Aorta (tissue), 5 donors: ENCODE measurements around the gene TPPP. TPM values are rescaled to one million over a fixed set of nuclear protein-coding genes. Genes with fewer than 3 reads are reported as not detected.

Experiments
- ATAC-seq: fragments of 200-7000 bp; cut with Tn5 transposase; one replicate; pipeline ENCODE4 v1.9.1; 2022; ENCODE audit warnings: moderate library complexity; ENCODE audit not compliant: low FRiP score
- DNase-seq, 2 donors: peaks; one replicate each; pipeline ENCODE4 v3.0.0-alpha.2; 2020
- H3K27ac ChIP-seq, 2 donors: one replicate each; pipeline ENCODE4 v1.5.1; 2013; ENCODE audit warnings: low read length in 2 of 2, mild to moderate bottlenecking in 2 of 2, moderate library complexity in 2 of 2, control low read depth in 1 of 2, inconsistent platforms in 1 of 2, low read depth in 1 of 2
- H3K27me3 ChIP-seq, 2 donors: one replicate each; pipeline ENCODE4 v1.6.1; 2013; ENCODE audit warnings: control low read depth in 1 of 2, low read length in 1 of 2, mild to moderate bottlenecking in 1 of 2, moderate library complexity in 1 of 2; ENCODE audit not compliant: insufficient read depth in 2 of 2, control insufficient read depth in 1 of 2
- H3K36me3 ChIP-seq, 2 donors: one replicate each; pipeline ENCODE4 v1.6.1; 2013; ENCODE audit warnings: control low read depth in 1 of 2, low read length in 1 of 2, mild to moderate bottlenecking in 1 of 2; ENCODE audit not compliant: insufficient read depth in 2 of 2, control insufficient read depth in 1 of 2
- H3K4me1 ChIP-seq, 2 donors: one replicate each; pipeline ENCODE4 v1.6.1; 2013; ENCODE audit warnings: low read length in 2 of 2, control low read depth in 1 of 2, mild to moderate bottlenecking in 1 of 2, moderate library complexity in 1 of 2; ENCODE audit not compliant: insufficient read depth in 2 of 2, control insufficient read depth in 1 of 2
- H3K4me3 ChIP-seq, 2 donors: one replicate each; pipeline ENCODE4 v1.5.1; 2013; ENCODE audit warnings: low read length in 2 of 2, control low read depth in 1 of 2, mild to moderate bottlenecking in 1 of 2
- H3K9me3 ChIP-seq: one replicate; pipeline ENCODE4 v1.6.1; 2013; ENCODE audit warnings: mild to moderate bottlenecking, low read length; ENCODE audit not compliant: control insufficient read depth
- WGBS, 2 donors: extraction: QIAGEN DNeasy Blood & Tissue Kit; methylation state at CpG; one replicate each; pipeline ENCODE4 v1.1.7; 2013; 5-methylcytosine and 5-hydroxymethylcytosine counted together
- intact Hi-C, 2 donors: fragments of 100-400 bp; cut with DNase I; formaldehyde crosslinking; loops; one replicate each; pipeline versions ENCODE4 v1.14.2 to v1.15.0; 2022
- polyA plus RNA-seq, 2 donors: library from polyadenylated mRNA; stranded (reverse); fragments of 200-250 nt; gene quantifications; one replicate each; pipeline ENCODE4 v1.2.3, GENCODE V29; 2013
- total RNA-seq, 2 donors: library from RNA; stranded (reverse); fragmentation: NEBNext Ultra II Directional; extraction: Animal tissue kit (Norgen Biotek cat#: 25700); gene quantifications; one replicate each; pipeline ENCODE4 v1.2.1, GENCODE V29; 2021
- donor health status: healthy with polysubstance abuse.
- donor health status: Bipolar disorder and iron deficiency.
- donor health status: DM: no; HTN: no; CAD: no.
- donor health status: DM: no; HTN: no; CAD: no.
- donor health status: DM: yes; HTN: yes; CAD: no.

The TPPP gene
- total and polyA plus RNA-seq, 4 donors, result 2.5 to 9.8 (median 5.2) TPM

GRCh38 chr5:647311-647710 lies 45.8 kb downstream of the TPPP start:
- Histone ChIP-seq H3K27me3 (no peaks in the 10 kb centered on the region), H3K36me3 (no peaks in the 10 kb centered on the region), H3K27ac (no peak overlapping the region), H3K4me3 (no peak overlapping the region), H3K9me3 (no peaks in the 10 kb centered on the region), H3K4me1 (no peaks in the 10 kb centered on the region)
- ATAC-seq (no peak), DNase-seq (peak; percentile 8 to 32)
- intact Hi-C loops, result no loop called here
- 96 to 98% methylated on average over 4 of the region's 4 CpGs for WGBS, 2 donors

GRCh38 chr5:646396-647201 lies 46.6 kb downstream of the TPPP start:
- H3K4me1 ChIP-seq, result no peaks in the 10 kb centered on the region
- no peaks in the 10 kb centered on the region for H3K27me3 ChIP-seq
- H3K4me3 ChIP-seq, result no peak overlapping the region
- H3K9me3 ChIP-seq, result no peaks in the 10 kb centered on the region
- intact Hi-C loops, result no loop called here
- no peaks in the 10 kb centered on the region for H3K36me3 ChIP-seq
- DNase-seq, result peak in 1 of 2 donors; percentile 57
- H3K27ac ChIP-seq, result no peak overlapping the region
- 94% methylated on average over 18 of the region's 18 CpGs for WGBS, 2 donors
- ATAC-seq, result peak; percentile 11

GRCh38 chr5:645421-645820 lies 47.7 kb downstream of the TPPP start:
- H3K27me3 ChIP-seq, result no peaks in the 10 kb centered on the region
- no peaks in the 10 kb centered on the region for H3K9me3 ChIP-seq
- intact Hi-C loops, result no loop called here
- no peak overlapping the region for H3K4me3 ChIP-seq
- 90 to 93% methylated on average over 13 of the region's 13 CpGs for WGBS, 2 donors
- DNase-seq (peak in 1 of 2 donors; percentile 43), ATAC-seq (no peak)
- H3K27ac ChIP-seq, result no peak overlapping the region
- no peaks in the 10 kb centered on the region for H3K4me1 ChIP-seq
- no peaks in the 10 kb centered on the region for H3K36me3 ChIP-seq

- no peaks in the 10 kb centered on the region for H3K4me1 ChIP-seq
- 96 to 97% methylated on average over 15 of the region's 15 CpGs for WGBS, 2 donors
- no peak for ATAC-seq
- H3K27me3 ChIP-seq, result no peaks in the 10 kb centered on the region
- peak in 1 of 2 donors; percentile 41 for DNase-seq
- no peak overlapping the region for H3K4me3 ChIP-seq
- intact Hi-C loops, result no loop called here
- no peaks in the 10 kb centered on the region for H3K9me3 ChIP-seq
- H3K27ac ChIP-seq, result no peak overlapping the region
- no peaks in the 10 kb centered on the region for H3K36me3 ChIP-seq
Measured at GRCh38 chr5:644971-645370, 48.2 kb downstream of the TPPP start.

GRCh38 chr5:644509-644908 lies 48.6 kb downstream of the TPPP start:
- ATAC-seq, result no peak

GRCh38 chr5:643811-644271 lies 49.3 kb downstream of the TPPP start:
- intact Hi-C loops, result no loop called here
- 85 to 87% methylated on average over 11 of the region's 11 CpGs for WGBS, 2 donors
- H3K36me3 ChIP-seq, result no peaks in the 10 kb centered on the region

More at GRCh38 chr5:644509-644908, 48.6 kb downstream of the TPPP start:
- H3K27me3 ChIP-seq, result no peaks in the 10 kb centered on the region
- H3K9me3 ChIP-seq, result no peaks in the 10 kb centered on the region
- DNase-seq, result peak in 1 of 2 donors; percentile 64
- H3K27ac ChIP-seq, result no peak overlapping the region
- intact Hi-C loops, result no loop called here
- H3K4me1 ChIP-seq, result no peaks in the 10 kb centered on the region
- H3K36me3 ChIP-seq, result no peaks in the 10 kb centered on the region
- H3K4me3 ChIP-seq, result no peak overlapping the region
- WGBS, 2 donors, result 89 to 92% methylated on average over 13 of the region's 13 CpGs

GRCh38 chr5:643351-643801 lies 49.8 kb downstream of the TPPP start:
- H3K27me3 ChIP-seq, result no peaks in the 10 kb centered on the region
- no peak overlapping the region for H3K27ac ChIP-seq
- 95% methylated on average over 21 of the region's 21 CpGs for whole genome bisulfite sequencing, 2 donors
- H3K4me3 ChIP-seq, result no peak overlapping the region
- intact Hi-C loops, result no loop called here
- no peaks in the 10 kb centered on the region for H3K9me3 ChIP-seq
- no peaks in the 10 kb centered on the region for H3K36me3 ChIP-seq
- ATAC-seq (no peak), DNase-seq (peak in 1 of 2 donors; percentile 69)
- H3K4me1 ChIP-seq, result no peaks in the 10 kb centered on the region

More at GRCh38 chr5:643811-644271, 49.3 kb downstream of the TPPP start:
- ATAC-seq (no peak), DNase-seq (peak in 1 of 2 donors; percentile 66)
- Histone ChIP-seq H3K9me3 (no peaks in the 10 kb centered on the region), H3K27me3 (no peaks in the 10 kb centered on the region), H3K4me1 (no peaks in the 10 kb centered on the region), H3K27ac (no peak overlapping the region), H3K4me3 (no peak overlapping the region)

GRCh38 chr5:642481-642880 lies 50.7 kb downstream of the TPPP start:
- H3K36me3 ChIP-seq, result peaks cover 0 to 1% of the 10 kb centered on the region in 2 donors
- intact Hi-C loops, result no loop called here
- 91 to 94% methylated on average over 14 of the region's 14 CpGs for WGBS, 2 donors
- ATAC-seq (no peak), DNase-seq (peak in 1 of 2 donors; percentile 74)
- H3K4me3 ChIP-seq, result no peak overlapping the region
- H3K9me3 ChIP-seq, result no peaks in the 10 kb centered on the region
- H3K27ac ChIP-seq, result no peak overlapping the region
- no peaks in the 10 kb centered on the region for H3K27me3 ChIP-seq
- H3K4me1 ChIP-seq, result no peaks in the 10 kb centered on the region

- H3K27me3 ChIP-seq, result no peaks in the 10 kb centered on the region
- ATAC-seq (no peak), DNase-seq (peak in 1 of 2 donors; percentile 63)
- peaks cover 0 to 1% of the 10 kb centered on the region in 2 donors for H3K36me3 ChIP-seq
- intact Hi-C loops, result no loop called here
- no peak overlapping the region for H3K27ac ChIP-seq
- WGBS, 2 donors, result 85 to 86% methylated on average over 14 of the region's 14 CpGs
- no peaks in the 10 kb centered on the region for H3K9me3 ChIP-seq
- H3K4me3 ChIP-seq, result no peak overlapping the region
- H3K4me1 ChIP-seq, result no peaks in the 10 kb centered on the region
Measured at GRCh38 chr5:641331-641765, 51.8 kb downstream of the TPPP start.
